Ramos (cell line): ENCODE results near the gene CELSR1.

Experiments used
- in situ Hi-C: fragments of 300-500 bp; cut with MboI; formaldehyde crosslinking; loops from one replicate; pipeline ENCODE4 v1.14.3; 2022; ENCODE audit warnings: low sequenced_read_pairs; ENCODE audit not compliant: unreplicated experiment

CELSR1 gene

GRCh38 chr22:46432164-46433068, 105.0 kb downstream of the CELSR1 start:
- in situ Hi-C loops: no loop called here

DNA sequence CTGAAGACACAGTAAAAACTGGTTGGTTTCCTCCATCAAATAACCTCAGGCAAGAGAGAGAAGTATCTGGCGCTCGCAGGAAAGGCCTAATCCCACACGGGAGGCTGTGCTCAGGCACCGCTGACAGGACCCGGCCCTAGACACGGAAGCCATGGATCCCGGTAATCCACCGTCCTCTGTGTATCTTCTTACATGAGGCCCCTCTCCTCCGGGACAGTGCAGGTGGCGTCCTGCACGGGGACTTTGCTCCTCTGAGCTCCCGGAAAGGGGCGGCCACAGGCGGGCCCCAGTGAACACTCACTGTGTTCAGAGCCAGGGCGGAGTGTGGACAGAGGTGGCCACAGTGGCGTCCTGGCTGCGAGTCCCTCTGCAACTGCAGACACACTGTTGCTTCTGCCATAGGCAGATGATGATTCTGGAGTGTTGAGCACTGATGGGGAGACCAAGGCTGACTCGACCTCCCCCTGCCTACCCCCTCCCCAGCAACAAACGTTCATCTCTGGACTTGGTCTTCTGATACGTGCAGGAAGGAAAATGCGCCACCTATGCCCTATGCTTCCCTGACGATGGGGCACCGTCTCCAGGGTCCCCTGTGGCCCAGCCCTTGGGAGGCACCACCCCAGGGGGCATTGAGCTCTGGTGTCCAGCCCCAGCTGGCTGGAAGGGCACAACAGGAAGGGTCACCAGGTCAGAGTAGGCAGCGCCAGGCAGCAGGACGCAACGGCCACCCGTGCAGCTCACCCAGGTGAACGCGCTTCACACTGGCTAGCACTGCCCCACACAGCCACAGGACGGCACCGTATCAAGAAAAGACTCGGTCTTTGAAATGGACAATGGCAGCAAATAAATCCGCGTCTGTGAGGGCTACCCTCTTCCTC, 106.2 kb downstream of the CELSR1 start:
- in situ Hi-C loops: no loop called here

GRCh38 chr22:46429325-46429853, 108.0 kb downstream of the CELSR1 start:
- in situ Hi-C loops: no loop called here

DNA sequence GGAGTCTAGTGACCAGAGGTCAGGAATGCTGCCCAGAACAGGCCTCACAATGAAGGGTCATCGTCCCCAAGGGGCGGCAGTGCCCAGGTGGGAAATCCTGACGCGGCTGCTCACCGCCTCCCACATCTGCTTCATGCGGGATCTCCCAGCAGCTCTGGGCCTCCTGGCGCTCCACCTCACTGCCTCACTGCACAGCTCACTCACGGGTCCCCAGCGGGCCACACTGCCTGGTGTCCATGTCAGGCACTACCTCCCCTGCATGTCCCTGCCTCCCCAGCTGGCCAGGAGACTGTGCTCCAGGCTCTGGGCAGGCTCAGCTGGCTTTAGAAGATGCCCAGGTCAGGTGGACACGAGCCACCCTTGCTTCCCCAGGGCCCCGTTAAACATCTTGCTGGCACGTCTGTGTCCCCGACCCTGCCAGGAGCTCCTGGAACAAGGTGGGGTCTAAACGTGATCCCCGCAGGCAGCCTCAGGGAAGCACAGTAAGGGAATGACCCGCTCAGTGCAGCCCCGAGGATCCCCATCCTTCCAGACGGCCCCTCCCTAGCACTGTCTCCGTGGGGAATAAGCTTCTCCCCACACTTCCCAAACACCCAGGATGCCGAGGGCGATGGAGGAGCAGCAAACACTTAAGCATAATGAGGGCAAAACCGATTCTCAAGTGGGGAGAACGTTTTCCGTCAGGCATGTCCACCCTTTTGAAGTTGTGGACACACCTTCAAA, 108.7 kb downstream of the CELSR1 start:
- in situ Hi-C loops: no loop called here

- in situ Hi-C loops: no loop called here
Measured at GRCh38 chr22:46428171-46428570, 109.2 kb downstream of the CELSR1 start.

DNA sequence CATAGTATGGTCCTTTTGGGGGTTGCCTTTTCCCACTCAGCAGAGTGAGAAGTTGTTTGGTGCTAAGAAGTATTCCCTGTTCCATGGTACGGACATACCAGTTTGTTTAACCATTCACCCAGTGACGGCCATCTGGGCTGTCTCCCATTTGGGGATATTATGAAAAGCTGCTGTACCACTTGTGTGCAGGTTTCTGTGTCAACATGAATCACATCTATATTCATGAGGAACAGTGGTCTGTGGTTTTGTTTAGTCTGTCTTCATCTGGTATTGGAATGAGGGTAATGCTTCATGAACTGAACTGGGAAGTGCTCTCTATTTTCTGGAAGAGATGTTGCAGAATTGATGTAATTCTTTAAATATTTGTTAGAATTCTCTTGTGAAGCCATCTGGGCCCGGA, 112.4 kb downstream of the CELSR1 start:
- in situ Hi-C loops: no loop called here

DNA sequence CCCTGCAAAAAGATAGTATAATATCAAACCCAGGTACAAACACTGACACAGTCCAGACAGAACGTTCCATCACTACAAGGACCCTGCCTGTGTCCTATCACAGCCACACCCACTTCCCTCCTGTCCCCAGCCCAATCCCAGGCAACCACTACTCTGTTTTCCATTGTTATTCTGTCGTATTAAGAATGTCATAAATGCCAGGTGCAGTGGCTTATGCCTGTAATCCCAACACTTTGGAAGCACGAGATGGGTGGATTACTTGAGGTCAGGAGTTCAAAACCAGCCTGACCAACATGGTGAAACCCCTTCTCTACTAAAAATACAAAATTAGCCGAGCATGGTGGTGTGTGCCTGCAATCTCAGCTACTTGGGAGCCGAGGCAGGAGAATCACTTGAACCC, 112.9 kb downstream of the CELSR1 start:
- in situ Hi-C loops: no loop called here

- in situ Hi-C loops: no loop called here
Measured at GRCh38 chr22:46422896-46423295, 114.5 kb downstream of the CELSR1 start.

DNA sequence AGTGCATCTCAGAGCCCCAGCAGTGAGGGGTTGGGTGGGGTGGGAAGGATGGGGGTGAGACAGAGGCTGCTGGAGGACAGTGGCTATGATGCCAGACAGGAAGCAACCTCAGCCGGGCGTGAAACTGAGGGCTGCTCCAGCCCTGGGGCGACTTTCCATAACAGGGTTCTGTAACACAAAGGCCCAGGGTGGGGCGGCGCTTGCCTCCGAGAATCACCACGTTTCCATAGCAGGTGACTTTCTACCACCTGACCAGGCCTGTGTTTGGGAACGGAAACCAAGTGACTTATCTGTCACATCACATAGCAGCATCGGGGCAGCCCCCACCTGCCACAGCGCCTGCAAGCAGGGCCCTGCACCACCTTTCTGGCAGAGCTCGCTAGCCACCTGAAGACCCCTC, 116.2 kb downstream of the CELSR1 start:
- in situ Hi-C loops: no loop called here

DNA sequence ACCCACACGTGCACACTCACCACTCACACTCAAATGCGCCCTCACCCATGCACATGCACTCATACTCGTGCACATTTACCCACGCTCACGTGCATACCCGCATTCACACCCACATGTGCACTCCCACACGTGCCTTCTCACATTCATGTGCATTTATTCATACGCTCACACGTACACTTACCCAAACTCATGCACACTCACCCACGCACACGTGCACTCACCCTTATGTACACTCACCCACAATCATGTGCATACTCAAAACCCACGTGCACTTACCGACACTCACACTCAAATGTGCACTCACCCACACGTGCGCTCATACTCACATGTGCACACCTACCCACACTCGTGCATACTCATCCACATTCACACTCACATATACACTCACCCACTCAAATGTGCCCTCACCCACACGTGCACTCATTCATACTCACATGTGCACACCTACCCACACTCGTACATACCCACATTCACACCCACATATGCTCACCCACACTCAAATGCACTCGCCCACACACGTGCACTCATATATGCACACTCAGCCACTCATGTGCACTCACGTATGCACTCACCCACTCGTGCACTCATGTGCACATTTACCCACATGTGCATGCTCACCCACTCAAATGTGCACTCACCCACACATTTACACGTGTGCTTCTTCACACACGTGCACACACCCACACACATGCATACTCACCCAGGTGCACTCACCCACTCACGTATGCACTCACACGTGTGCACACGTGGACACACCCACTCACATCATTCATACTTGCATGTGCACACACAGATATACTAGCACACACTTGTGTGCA, 117.5 kb downstream of the CELSR1 start:
- in situ Hi-C loops: no loop called here

DNA sequence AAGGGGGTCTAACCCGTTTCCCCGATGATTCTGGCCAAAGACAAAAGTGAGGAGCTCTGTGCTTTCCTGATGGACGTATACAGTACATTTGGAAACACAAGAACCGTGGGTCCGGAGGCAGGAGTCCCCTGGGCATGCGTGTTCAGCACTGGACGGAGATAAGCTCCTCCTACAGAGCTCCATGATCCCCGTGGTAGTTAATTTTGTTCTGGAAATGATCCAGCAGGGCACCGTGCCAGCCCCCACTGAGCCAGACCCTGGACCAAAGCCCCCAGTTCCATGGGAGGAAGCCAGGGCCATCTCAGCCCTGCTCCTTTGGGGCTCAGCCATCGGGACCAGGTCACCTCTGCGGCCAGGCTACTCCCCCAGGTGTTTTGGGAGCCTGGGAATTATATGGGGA, 118.6 kb downstream of the CELSR1 start:
- in situ Hi-C loops: no loop called here

DNA sequence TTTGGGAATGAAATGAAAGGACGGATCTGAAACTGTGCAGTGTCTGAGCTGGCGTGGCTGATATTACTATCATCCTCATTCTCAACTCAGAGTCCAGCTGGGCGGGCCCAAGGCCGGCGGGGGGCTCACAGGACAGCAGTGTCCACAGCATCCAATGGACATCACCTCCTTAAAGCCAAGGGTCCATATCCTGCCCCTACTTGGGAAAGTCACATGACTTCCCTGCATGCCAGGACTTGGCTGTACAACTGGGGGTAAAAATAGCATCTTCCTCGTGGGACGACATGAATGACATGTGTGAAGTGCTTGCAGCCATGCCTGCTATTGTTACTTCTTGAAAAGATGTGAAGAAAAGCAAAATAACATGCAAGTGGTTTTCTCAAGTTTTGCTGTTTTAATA, 119.7 kb downstream of the CELSR1 start:
- in situ Hi-C loops: no loop called here

DNA sequence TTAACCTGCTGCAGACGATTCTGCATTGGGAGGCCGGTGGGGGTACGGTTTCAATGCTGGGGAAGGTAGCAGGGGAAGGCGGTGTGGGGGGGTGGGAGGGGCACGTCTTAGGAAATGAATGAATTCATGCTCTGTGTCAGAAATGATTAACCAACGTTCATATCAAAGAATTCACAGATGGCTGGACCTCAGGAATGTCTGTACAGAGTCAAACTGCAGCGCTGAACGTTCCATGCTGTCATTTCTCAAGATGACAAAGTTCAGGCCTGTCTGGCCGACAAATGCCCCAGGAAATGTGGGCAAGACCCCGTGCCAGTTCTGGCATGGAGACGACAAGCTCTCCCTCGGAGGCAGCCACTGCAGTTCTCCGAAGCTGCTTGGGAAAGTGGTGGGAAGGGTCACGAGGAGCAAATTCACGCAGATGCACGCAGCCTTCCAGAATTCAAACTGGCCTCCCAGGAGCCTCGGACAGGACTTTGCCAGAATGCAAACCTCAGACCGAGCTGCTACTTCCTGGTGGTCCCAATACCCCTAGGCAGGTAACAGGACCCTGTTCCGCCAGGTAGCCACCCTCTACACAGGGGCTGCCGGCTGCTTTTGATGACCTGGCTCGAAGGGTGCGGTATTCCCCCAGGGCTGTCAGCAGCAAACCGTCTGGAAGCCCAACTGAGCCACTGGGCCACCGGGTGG, 120.4 kb downstream of the CELSR1 start:
- in situ Hi-C loops: no loop called here

DNA sequence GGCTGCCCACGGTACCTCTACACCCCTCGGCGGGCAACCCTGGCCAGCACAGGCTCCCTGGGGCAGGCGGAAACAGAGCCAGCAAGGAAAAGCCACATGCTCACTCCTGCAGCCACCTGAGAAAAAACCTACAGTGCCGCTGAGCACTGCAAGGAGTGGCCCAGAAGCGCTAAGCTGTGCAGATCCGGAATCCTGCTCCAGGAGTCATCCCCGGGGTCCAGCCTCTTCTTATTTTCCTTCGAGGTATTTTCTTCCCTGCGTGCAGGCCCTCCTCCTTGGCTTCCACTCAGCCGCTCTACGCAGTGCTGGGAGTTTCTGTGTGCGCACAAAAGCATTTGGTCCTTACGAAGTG, 120.9 kb downstream of the CELSR1 start:
- in situ Hi-C loops: no loop called here

- in situ Hi-C loops: no loop called here
Measured at GRCh38 chr22:46415776-46416519, 121.5 kb downstream of the CELSR1 start.

GRCh38 chr22:46414704-46415103, 122.7 kb downstream of the CELSR1 start:
- in situ Hi-C loops: no loop called here

DNA sequence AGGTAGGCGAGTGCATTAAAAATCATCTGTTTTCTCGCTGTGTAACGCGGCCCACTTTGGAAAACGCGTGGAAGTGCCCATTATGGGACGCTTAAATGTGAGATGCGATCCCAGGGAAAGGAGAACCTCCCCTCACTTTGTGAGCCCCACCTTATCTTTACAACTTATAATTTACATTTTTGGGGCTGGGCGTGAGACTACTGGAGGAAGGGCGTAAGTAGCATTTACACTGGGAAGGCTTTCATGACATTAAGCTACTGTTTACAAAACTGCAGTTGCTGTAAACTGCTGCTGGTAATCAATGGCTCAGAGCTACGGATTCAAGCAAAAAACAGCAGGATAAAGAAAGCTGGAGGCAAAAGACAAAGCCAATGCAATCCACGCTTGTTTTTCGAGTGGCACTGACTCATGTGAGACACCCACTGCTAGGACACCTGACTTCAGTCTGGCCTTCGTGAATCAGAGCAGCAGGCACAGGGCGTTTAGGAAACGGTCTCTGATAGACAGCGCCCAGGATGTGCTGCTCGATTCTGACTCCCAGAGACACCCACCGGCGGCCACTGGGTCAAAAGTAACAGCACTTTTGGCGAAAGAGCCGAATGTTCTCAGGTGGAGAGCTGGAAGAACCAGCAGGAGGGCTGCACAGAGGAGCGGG, 123.6 kb downstream of the CELSR1 start:
- in situ Hi-C loops: no loop called here

GRCh38 chr22:46411347-46411746, 126.1 kb downstream of the CELSR1 start:
- in situ Hi-C loops: no loop called here
